Bronchial epithelial cell (primary cell): ENCODE data around the gene STK40. TPM values are rescaled to one million over a fixed set of nuclear protein-coding genes. Genes with fewer than 3 reads are reported as not detected.

Experiments used
- DNase-seq: peaks from one replicate; pipeline ENCODE4 v3.0.0-alpha.2; 2010; ENCODE audit warnings: low read depth
- FAIRE-seq: peaks from 2 replicates; lab custom pipeline; 2011; peaks lifted over from hg19 to GRCh38; lab: Jason Lieb, UNC
- H3K27me3 ChIP-seq: 2 replicates; pipeline ENCODE4 v1.5.1; 2011; ENCODE audit warnings: low read length; ENCODE audit not compliant: control insufficient read depth, insufficient read depth
- H3K36me3 ChIP-seq: 2 replicates; pipeline ENCODE4 v1.5.1; 2011; ENCODE audit warnings: low read length; ENCODE audit not compliant: control insufficient read depth, insufficient read depth
- H3K4me3 ChIP-seq: 2 replicates; pipeline ENCODE4 v1.5.1; 2011; ENCODE audit warnings: mild to moderate bottlenecking, low read depth, low read length, control low read depth
- total RNA-seq: library from RNA; depleted of rRNA; stranded (reverse); fragments of >200 nt; gene quantifications from 2 replicates; pipeline ENCODE4 v1.2.1, GENCODE V29; 2014
- TF ChIP-seq, protein P1 (sequence below): IDR thresholded peaks from 2 replicates; pipeline ENCODE4 v1.5.1; 2011; ENCODE audit warnings: mild to moderate bottlenecking, moderate library complexity, low read length, control low read depth, inconsistent platforms; ENCODE audit not compliant: insufficient read depth, severe bottlenecking

Gene STK40
- total RNA-seq, 1 donor from 2014 or later: 9.0 TPM

DNA sequence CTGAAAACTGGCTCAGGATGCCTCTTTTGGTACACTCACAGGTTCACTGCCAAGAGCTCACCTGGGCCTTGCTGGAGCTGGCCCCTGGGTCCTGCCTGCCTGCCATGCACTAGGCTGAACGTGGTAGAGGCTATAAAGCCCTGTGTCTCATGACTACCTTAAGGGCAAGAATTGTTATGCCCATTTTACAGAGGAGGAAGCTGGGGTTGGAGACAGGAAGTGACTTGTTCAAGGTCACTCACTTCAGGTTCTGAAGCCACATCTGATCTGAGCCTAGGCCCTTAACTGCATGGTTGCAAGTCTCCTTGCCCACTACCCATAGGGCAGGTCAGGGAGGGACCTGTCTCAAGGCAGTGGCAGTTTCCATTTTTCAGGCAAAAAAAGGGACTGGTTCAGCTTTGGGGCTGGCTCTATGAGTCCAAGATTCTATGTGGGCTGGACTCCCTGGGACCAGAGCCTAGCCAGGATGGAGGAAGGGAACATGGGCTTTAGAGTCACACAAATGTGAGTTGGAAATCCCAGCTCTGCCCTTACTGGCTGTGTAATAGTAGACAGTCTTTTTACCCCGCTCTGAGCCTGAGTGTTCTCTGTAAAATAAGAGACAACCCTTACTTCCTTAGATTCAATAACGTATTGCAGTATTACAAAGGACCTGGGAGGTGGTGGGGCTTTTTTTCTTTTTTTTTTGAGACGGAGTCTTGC, 7.8 kb downstream of the STK40 start:
- FAIRE-seq (no peak), DNase-seq (no peak)
- no peak overlapping the region for H3K4me3 ChIP-seq
- TF ChIP-seq, protein P1, sequence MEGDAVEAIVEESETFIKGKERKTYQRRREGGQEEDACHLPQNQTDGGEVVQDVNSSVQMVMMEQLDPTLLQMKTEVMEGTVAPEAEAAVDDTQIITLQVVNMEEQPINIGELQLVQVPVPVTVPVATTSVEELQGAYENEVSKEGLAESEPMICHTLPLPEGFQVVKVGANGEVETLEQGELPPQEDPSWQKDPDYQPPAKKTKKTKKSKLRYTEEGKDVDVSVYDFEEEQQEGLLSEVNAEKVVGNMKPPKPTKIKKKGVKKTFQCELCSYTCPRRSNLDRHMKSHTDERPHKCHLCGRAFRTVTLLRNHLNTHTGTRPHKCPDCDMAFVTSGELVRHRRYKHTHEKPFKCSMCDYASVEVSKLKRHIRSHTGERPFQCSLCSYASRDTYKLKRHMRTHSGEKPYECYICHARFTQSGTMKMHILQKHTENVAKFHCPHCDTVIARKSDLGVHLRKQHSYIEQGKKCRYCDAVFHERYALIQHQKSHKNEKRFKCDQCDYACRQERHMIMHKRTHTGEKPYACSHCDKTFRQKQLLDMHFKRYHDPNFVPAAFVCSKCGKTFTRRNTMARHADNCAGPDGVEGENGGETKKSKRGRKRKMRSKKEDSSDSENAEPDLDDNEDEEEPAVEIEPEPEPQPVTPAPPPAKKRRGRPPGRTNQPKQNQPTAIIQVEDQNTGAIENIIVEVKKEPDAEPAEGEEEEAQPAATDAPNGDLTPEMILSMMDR: no peak
- peaks cover 9% of the 10 kb centered on the region for H3K36me3 ChIP-seq
- no peaks in the 10 kb centered on the region for H3K27me3 ChIP-seq

DNA sequence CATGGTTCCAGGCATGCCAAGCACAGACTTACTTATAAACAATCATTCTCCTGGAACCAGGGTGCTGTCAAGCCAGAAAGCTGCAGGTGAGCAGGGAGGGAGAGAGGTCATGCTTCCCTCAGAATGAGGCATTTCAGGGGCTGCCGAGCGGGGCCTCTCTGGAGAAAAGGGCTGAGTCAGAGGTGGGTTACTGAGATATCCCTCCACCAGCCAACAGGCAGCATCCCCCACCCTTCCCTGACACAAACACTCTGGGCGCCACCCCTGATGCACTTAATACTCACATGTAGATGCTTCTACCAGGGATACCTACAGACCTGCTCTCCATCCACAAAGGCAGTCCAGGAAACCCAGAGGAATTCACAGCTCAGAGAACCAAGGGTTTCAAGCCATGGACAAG, 13.1 kb downstream of the STK40 start:
- Histone ChIP-seq H3K27me3 (no peaks in the 10 kb centered on the region), H3K36me3 (peaks cover 9% of the 10 kb centered on the region), H3K4me3 (no peak overlapping the region)
- FAIRE-seq: no peak
- no peak for DNase-seq
- TF ChIP-seq, protein P1: no peak

DNA sequence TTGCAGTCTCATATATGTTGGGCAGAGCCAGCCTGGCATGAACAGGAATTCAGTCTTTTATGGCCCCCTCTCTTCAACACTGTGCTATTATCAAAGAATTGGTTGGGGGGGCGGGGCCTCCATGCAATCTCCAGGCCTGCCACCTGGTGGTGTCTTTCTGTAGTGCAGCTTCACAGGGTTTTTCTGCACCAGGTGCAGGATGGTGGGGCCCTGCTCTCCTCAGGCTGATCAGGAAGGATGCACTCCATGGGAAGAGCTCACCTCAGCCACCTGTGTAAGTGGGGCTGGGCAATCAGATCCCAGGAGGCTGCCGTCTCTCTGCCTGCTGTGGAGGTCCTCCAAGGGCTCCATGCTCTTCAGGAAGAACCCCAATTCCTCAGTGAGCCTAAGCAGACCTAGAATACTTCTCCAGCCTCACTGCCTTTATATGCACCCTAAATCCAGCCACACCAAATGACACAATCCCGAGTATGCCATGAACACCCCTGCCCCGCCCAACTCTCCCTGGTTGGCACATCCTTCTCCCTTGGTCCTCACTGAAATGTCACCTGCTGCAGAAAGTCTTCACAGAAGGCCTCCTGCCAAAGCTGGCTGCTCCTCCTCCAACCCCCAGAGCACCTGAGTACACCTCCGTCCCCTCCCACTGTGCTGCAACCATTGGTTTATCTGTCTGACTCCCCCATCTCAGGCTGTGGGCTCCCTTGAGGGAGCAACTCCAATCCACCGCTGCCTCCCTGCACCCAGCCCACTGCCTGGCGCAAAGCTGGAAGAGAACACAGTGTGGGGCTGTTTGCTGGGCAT, 16.5 kb downstream of the STK40 start:
- TF ChIP-seq, protein P1: peak; percentile 89
- Histone ChIP-seq H3K4me3 (no peak overlapping the region), H3K36me3 (peaks cover 20% of the 10 kb centered on the region), H3K27me3 (no peaks in the 10 kb centered on the region)
- DNase-seq: peak; percentile 45
- no peak for FAIRE-seq

DNA sequence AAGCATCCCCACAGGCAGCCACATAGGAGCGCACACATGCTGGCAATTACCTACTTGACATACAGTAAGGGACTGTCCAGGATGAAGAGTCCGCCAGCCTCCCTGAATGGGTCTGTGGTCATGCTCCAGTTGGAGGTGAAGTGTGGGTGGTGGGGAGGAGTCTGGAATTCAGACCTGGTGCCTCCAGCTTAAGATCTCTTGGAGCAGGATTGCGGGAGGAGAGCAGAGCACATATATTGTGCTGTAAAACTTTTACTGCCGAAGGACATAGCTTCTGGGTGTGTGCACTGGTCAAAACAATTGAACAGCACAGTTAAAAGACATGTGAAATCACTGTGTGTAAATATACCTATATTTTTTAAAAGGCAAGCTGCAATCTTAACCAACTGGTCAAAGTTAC, 17.9 kb downstream of the STK40 start:
- Histone ChIP-seq H3K36me3 (peaks cover 20% of the 10 kb centered on the region), H3K27me3 (no peaks in the 10 kb centered on the region), H3K4me3 (no peak overlapping the region)
- TF ChIP-seq, protein P1: no peak
- DNase-seq (no peak), FAIRE-seq (no peak)

DNA sequence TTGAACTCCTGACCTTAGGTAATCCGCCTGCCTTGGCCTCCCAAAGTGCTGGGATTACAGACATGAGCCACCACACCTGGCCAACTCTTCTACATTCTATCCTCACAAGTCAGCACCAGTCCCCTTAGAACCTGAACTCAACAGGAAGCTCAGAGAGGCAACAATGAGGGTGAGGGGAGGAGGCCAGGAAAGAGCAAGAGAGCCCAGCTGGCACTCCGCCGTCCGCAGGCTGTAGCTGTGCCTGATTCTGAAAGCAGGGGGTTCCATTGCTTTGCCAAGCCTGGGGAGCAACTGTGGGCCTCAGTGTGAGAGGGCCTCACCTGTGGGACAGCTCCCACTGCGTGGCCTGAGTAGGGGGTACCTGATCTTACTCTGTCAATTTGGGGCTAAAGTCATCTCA, 18.7 kb downstream of the STK40 start:
- TF ChIP-seq, protein P1: no peak
- no peak overlapping the region for H3K4me3 ChIP-seq
- peaks cover 22% of the 10 kb centered on the region for H3K36me3 ChIP-seq
- H3K27me3 ChIP-seq: no peaks in the 10 kb centered on the region
- no peak for FAIRE-seq
- no peak for DNase-seq
